Activated CD8-positive, alpha-beta memory T cell treated with anti-CD3 and anti-CD28 coated beads, Interleukin-2, amount 10 ng/mL, durations not matched to agents 7 days and 5 days (primary cell): ENCODE data around the gene GGACT. TPM values are rescaled to one million over a fixed set of nuclear protein-coding genes. Genes with fewer than 3 reads are reported as not detected.

Source experiments
- ATAC-seq: fragments of 150-1000 bp; cut with Tn5 transposase; one replicate; pipeline ENCODE4 v1.10.0; 2021; ENCODE audit warnings: moderate library complexity
- CTCF ChIA-PET: fragments of 350-600 bp; sonication (Branson Sonifier 250); formaldehyde crosslinking; loops from one replicate; lab custom pipeline; 2021; ENCODE audit warnings: antibody characterized with exemption; lab: Charles Lee
- DNase-seq: peaks from one replicate; pipeline ENCODE4 v3.0.0-alpha.2; 2020
- H3K27ac Mint-ChIP-seq: one replicate; pipeline ENCODE4 v1.8.0; 2021; ENCODE audit warnings: mild to moderate bottlenecking, mixed read lengths
- H3K27me3 Mint-ChIP-seq: one replicate; pipeline ENCODE4 v1.8.0; 2021; ENCODE audit warnings: mixed read lengths
- H3K36me3 Mint-ChIP-seq: one replicate; pipeline ENCODE4 v1.8.0; 2021; ENCODE audit warnings: mild to moderate bottlenecking, mixed read lengths
- H3K4me1 Mint-ChIP-seq: one replicate; pipeline ENCODE4 v1.8.0; 2021; ENCODE audit warnings: mixed read lengths
- H3K4me3 Mint-ChIP-seq: one replicate; pipeline ENCODE4 v1.8.0; 2021; ENCODE audit warnings: mild to moderate bottlenecking, moderate library complexity, mixed read lengths
- H3K9me3 Mint-ChIP-seq: one replicate; pipeline ENCODE4 v1.8.0; 2022; ENCODE audit warnings: low read depth, mixed read lengths
- total RNA-seq, 2 experiments: library from RNA; stranded (reverse); gene quantifications; one replicate each; pipeline ENCODE4 v1.2.3, GENCODE V29; 2021

The GGACT gene
- total RNA-seq, 2 experiments from 2014 or later = 5.0 to 5.3 TPM

DNA sequence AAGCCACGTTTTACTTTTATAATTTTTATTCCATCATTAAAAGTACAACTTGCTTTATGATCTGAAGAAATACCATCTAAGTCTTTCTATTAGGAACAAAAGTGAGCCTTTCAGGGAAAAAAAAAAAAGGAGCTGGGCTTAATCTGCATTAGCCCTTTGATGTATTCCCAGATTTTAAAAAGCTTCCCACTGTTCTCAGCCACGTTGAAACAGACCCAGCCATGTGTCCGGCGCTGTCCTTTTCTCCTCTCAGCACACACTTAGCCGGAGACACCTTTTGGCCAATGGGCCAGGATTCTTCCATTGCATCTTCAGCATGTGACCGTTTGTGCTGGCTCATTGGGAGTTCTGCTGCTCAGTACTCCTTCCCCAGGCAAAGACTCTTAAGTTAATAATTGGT lies 105.5 kb downstream of the GGACT start:
- peak overlapping the region; percentile 83 for H3K27ac Mint-ChIP-seq
- CTCF ChIA-PET = no interaction called here
- H3K36me3 Mint-ChIP-seq = peaks cover 5% of the 10 kb centered on the region
- H3K4me1 Mint-ChIP-seq = peaks cover 38% of the 10 kb centered on the region
- no peak overlapping the region for H3K4me3 Mint-ChIP-seq
- DNase-seq (no peak), ATAC-seq (no peak)
- H3K9me3 Mint-ChIP-seq = no peaks in the 10 kb centered on the region
- no peaks in the 10 kb centered on the region for H3K27me3 Mint-ChIP-seq

DNA sequence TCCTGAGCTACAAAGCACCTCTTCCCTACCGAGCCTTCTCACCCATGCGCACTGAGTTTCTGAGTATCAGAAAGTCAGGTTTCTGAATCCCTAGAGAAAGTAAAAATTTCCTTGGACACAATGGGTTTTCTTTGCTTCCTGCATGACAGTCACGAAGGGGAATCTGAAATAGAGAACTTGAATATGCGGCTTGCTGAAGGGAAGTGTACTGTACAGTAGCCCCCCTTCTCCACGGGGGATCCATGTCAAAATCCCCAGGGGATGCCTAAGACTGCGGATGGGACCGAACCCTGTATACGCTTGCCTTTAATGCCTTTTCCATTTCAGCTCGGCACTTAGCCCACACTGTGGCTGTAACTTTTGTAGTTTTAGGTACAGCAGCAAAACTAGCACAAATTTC lies 107.9 kb downstream of the GGACT start:
- H3K27ac Mint-ChIP-seq = no peak overlapping the region
- no peak overlapping the region for H3K4me3 Mint-ChIP-seq
- no peak for ATAC-seq
- DNase-seq = no peak
- CTCF ChIA-PET = no interaction called here
- H3K27me3 Mint-ChIP-seq = no peaks in the 10 kb centered on the region
- H3K4me1 Mint-ChIP-seq = peaks cover 32% of the 10 kb centered on the region
- H3K9me3 Mint-ChIP-seq = no peaks in the 10 kb centered on the region
- peaks cover 5% of the 10 kb centered on the region for H3K36me3 Mint-ChIP-seq

Other genes starting within 250 kb of the GGACT start
- 10 to 100 TPM; 26.0 to 33.0 TPM for gene TMTC4, start 86.0 kb upstream of the GGACT start, total RNA-seq